Type B pancreatic cell (in vitro differentiated cells): ENCODE results near the gene DNAH9. TPM values are rescaled to one million over a fixed set of nuclear protein-coding genes. Genes with fewer than 3 reads are reported as not detected.
"Not testable (repeated sequence)": the region's sequence is repeated elsewhere in the genome, so short reads cannot be mapped to it uniquely, and the experiment has no call there.

Experiments
- DNase-seq: peaks from one replicate; pipeline ENCODE4 v3.0.0; 2021; ENCODE audit warnings: mixed read lengths; ENCODE audit not compliant: unreplicated experiment; ENCODE audit errors: extremely low spot score
- H3K27ac Mint-ChIP-seq: 2 replicates; pipeline ENCODE4 v1.8.0; 2021; ENCODE audit warnings: mild to moderate bottlenecking, mixed read lengths
- H3K27me3 Mint-ChIP-seq: 2 replicates; pipeline ENCODE4 v1.8.0; 2021; ENCODE audit warnings: mixed read lengths
- H3K36me3 Mint-ChIP-seq: 2 replicates; pipeline ENCODE4 v1.8.0; 2021; ENCODE audit warnings: mixed read lengths
- H3K4me1 Mint-ChIP-seq: one replicate; pipeline ENCODE4 v1.8.0; 2021; ENCODE audit warnings: mixed read lengths; ENCODE audit not compliant: unreplicated experiment
- H3K4me3 Mint-ChIP-seq: 2 replicates; pipeline ENCODE4 v1.8.0; 2021; ENCODE audit warnings: mild to moderate bottlenecking, mixed read lengths
- H3K9me3 Mint-ChIP-seq: 2 replicates; pipeline ENCODE4 v1.8.0; 2021; ENCODE audit warnings: mixed read lengths
- total RNA-seq: library from RNA; stranded (reverse); gene quantifications from 2 replicates; pipeline ENCODE4 v1.2.1, GENCODE V29; 2021; ENCODE audit warnings: low replicate concordance
- TF ChIP-seq, protein P1 (sequence below): fragments of 200-600 bp; sonication (generic); conservative IDR thresholded peaks from 2 replicates; pipeline ENCODE4 v1.5.0; 2021; ENCODE audit warnings: antibody characterized with exemption, mild to moderate bottlenecking

Gene DNAH9
- total RNA-seq, 1 donor from 2014 or later: 6.2 TPM

DNA sequence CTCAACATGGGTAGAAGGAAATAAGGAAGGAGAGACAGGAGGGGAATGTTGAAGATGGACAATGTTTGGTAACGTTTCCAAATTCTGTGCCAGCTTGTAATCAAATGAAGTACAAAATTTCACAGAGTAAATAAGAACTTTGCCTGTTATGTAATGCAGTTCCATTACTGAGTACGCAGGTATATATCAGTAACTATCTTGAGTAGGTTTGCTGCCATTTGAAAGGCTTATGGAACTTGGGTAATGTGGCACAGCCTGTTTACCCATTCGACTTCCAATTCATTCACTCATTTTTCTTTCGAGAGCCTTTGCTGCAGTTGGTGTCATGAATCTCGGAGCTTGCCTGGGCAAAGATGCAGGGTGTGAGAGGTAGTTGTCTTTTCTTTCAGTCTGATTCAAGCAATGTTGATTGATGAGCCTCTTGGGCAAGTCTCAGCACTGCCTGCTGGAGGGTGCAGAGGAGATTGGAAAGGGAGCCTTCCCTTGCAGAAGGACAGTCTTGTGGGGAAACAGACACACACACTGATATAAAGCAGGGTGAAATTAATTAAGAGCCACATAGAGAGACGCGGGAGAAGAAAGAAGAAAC, 345.6 kb downstream of the DNAH9 start:
- peaks cover 5% of the 10 kb centered on the region for H3K9me3 Mint-ChIP-seq
- no peak for DNase-seq
- H3K4me1 Mint-ChIP-seq: no peaks in the 10 kb centered on the region
- peak overlapping the region; percentile 23 for H3K4me3 Mint-ChIP-seq
- peak overlapping the region; percentile 65 for H3K27ac Mint-ChIP-seq
- H3K36me3 Mint-ChIP-seq: no peaks in the 10 kb centered on the region
- peaks cover 6% of the 10 kb centered on the region for H3K27me3 Mint-ChIP-seq
- TF ChIP-seq, protein P1, sequence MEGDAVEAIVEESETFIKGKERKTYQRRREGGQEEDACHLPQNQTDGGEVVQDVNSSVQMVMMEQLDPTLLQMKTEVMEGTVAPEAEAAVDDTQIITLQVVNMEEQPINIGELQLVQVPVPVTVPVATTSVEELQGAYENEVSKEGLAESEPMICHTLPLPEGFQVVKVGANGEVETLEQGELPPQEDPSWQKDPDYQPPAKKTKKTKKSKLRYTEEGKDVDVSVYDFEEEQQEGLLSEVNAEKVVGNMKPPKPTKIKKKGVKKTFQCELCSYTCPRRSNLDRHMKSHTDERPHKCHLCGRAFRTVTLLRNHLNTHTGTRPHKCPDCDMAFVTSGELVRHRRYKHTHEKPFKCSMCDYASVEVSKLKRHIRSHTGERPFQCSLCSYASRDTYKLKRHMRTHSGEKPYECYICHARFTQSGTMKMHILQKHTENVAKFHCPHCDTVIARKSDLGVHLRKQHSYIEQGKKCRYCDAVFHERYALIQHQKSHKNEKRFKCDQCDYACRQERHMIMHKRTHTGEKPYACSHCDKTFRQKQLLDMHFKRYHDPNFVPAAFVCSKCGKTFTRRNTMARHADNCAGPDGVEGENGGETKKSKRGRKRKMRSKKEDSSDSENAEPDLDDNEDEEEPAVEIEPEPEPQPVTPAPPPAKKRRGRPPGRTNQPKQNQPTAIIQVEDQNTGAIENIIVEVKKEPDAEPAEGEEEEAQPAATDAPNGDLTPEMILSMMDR: no peak

DNA sequence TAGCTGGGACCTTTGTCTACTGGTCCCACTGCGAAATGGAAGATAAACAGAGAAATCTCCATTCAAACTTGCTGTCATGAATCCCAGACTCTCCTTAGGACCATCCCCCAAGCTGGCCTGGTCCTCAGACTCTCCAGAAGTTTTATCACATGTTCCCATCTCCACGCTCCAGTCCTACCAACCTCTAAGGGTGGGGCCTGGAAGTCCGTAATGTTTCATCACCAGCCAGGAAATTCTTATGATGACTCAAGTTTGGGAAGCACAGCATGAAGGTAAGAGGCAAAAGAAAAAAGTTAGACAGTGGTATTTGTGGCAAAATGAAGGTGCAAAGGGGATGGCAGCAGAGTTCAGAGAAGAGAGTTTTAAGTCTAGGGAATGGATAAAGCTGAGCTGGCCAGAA, 346.3 kb downstream of the DNAH9 start:
- TF ChIP-seq, protein P1: no peak
- no peaks in the 10 kb centered on the region for H3K36me3 Mint-ChIP-seq
- H3K4me1 Mint-ChIP-seq: no peaks in the 10 kb centered on the region
- H3K4me3 Mint-ChIP-seq: no peak overlapping the region
- no peak overlapping the region for H3K27ac Mint-ChIP-seq
- DNase-seq: no peak
- peaks cover 5% of the 10 kb centered on the region for H3K9me3 Mint-ChIP-seq
- H3K27me3 Mint-ChIP-seq: peaks cover 3% of the 10 kb centered on the region

DNA sequence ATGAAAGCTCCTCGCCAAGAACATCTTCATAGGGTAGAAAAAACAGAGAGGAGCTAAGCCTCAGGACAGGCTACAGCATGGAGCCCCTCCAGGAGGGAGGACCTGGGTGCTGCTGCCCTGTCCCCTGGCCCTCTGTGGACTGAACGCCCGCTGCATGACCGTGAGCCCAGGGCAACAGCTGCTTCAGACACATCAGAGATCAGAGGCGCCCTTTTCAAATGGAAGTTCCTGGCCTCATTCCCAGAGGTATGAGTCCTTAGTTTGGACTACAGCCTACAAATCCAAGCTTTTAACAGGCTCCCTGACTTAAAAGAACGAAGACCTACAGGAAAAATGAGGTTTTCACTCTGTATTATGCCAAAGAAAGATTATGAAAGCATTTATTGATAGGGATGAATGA, 350.5 kb downstream of the DNAH9 start:
- DNase-seq: no peak
- no peaks in the 10 kb centered on the region for H3K4me1 Mint-ChIP-seq
- no peak overlapping the region for H3K27ac Mint-ChIP-seq
- no peaks in the 10 kb centered on the region for H3K36me3 Mint-ChIP-seq
- TF ChIP-seq, protein P1: no peak
- no peak overlapping the region for H3K4me3 Mint-ChIP-seq
- H3K9me3 Mint-ChIP-seq: no peaks in the 10 kb centered on the region
- no peaks in the 10 kb centered on the region for H3K27me3 Mint-ChIP-seq

DNA sequence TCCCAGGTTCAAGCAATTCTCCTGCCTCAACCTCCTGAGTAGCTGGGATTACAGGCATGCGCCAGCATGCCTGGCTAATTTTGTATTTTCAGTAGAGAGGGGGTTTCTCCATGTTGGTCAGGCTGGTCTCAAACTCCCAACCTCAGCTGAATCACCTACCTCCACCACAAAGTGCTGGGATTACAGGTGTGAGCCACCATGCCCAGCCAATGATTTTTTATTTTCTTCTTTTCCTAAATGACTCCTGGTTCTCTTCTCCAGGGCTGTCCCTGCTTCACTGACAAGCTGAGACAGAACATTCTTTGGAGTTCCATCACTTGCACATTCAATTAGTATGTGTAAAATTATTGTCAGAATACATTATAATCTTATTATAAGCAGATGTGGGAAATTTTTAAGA, 351.3 kb downstream of the DNAH9 start:
- not testable (repeated sequence) for H3K4me1 Mint-ChIP-seq, H3K27me3 Mint-ChIP-seq, H3K27ac Mint-ChIP-seq, H3K4me3 Mint-ChIP-seq, H3K36me3 Mint-ChIP-seq, H3K9me3 Mint-ChIP-seq, DNase-seq

DNA sequence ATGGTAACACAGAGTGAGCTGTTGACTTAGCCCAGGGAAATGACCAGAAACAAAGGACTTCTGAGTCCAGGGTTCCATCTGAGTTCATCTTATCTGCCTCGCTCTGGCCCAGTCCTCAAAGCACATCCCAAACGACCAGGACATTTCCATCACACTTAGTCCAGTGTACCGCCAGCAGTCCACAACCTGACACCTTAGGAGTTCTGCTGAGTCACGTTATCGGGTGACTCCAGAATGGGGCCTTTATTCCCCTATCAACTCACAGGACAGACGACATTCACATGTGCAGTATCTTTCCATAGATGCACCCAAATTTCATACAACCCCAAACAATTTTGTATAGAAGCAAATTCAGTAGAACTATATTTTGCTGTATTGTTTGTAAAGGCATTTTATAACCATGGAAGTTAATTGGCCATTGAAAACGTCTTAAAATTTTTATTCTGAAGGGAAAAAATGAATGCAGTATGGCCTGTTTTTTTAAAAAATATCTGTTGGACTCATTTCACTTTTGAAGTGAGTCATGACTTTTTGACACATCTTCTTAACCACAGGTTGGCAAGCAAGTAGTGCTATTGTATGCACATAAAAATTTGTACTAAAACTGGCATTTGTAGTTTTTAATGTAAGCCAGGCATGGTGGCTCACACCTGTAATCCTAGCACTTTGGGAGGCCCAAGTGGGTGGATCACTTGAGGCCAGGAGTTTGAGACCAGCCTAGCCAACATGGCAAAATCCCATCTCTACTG, 352.7 kb downstream of the DNAH9 start:
- TF ChIP-seq, protein P1: no peak
- DNase-seq: no peak
- H3K27ac Mint-ChIP-seq: no peak overlapping the region
- no peaks in the 10 kb centered on the region for H3K27me3 Mint-ChIP-seq
- H3K4me1 Mint-ChIP-seq: no peaks in the 10 kb centered on the region
- H3K4me3 Mint-ChIP-seq: no peak overlapping the region
- no peaks in the 10 kb centered on the region for H3K9me3 Mint-ChIP-seq
- no peaks in the 10 kb centered on the region for H3K36me3 Mint-ChIP-seq

DNA sequence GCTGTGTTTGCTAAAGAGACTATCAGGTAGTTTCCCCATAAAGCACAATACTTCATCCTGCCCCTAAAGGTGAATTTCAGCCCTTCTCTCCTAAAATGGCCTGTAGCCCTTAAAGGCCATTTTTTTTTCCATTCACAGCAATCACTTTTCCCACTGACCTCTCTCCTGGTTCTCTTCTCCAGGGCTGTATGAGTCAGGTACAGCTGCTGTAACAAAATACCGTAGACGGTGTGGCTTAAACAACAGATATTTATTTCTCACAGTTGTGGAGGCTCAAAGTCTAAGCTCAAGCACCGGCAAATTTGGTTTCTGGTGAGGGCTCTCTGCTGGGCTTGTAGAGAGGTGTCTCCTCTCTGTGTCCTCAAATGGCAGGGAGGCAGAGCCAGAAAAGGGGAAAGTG, 354.3 kb downstream of the DNAH9 start:
- DNase-seq: no peak
- no peaks in the 10 kb centered on the region for H3K9me3 Mint-ChIP-seq
- no peaks in the 10 kb centered on the region for H3K36me3 Mint-ChIP-seq
- no peak overlapping the region for H3K27ac Mint-ChIP-seq
- no peak overlapping the region for H3K4me3 Mint-ChIP-seq
- TF ChIP-seq, protein P1: no peak
- H3K27me3 Mint-ChIP-seq: no peaks in the 10 kb centered on the region
- H3K4me1 Mint-ChIP-seq: no peaks in the 10 kb centered on the region
